ENCODE measurements around the gene FNDC3B. TPM values are rescaled to one million over a fixed set of nuclear protein-coding genes. Genes with fewer than 3 reads are reported as not detected.

FNDC3B gene
- total and polyA plus RNA-seq, 2 donors (not counting 3 experiments of a cell fraction or from before 2014, with no cell fraction given) = 91.6 to 295 TPM

GRCh38 chr3:172371544-172371943 is 332.2 kb downstream of the FNDC3B start:
- Histone ChIP-seq H3K4me1 (ENCODE audit: control insufficient read depth, extremely low read depth, insufficient read depth, low read length) (no peaks in the 10 kb centered on the region), H2AFZ (ENCODE audit: low read depth, low read length) (no peak overlapping the region), H3K27me3 (ENCODE audit: control insufficient read depth in 2 of 2, insufficient read depth in 2 of 2, low read length in 2 of 2) (no peaks in the 10 kb centered on the region), H3K4me3 (replicated peaks in 1 of 3; ENCODE audit: insufficient read depth in 1 of 3, low read depth in 1 of 3, low read length in 3 of 3) (no peak overlapping the region), H3K4me2 (ENCODE audit: insufficient read depth, low read length) (no peak overlapping the region), H3K9ac (replicated peaks; ENCODE audit: extremely low read depth, insufficient read depth, low read length) (no peak overlapping the region), H3K79me2 (ENCODE audit: control insufficient read depth, insufficient read depth, low read length) (no peaks in the 10 kb centered on the region), H3K27ac (ENCODE audit: insufficient read depth, low read depth, low read length) (no peak overlapping the region), H3K9me3 (replicated peaks; ENCODE audit: control insufficient read depth, insufficient read depth, low read length) (no peaks in the 10 kb centered on the region), H3K36me3 (ENCODE audit: control insufficient read depth in 2 of 2, extremely low read depth in 1 of 2, insufficient read depth in 2 of 2, low read length in 2 of 2) (peaks cover 20 to 23% of the 10 kb centered on the region in 2 experiments), H3K9me1 (replicated peaks; ENCODE audit: control insufficient read depth, extremely low read depth, insufficient read depth, low read length) (no peaks in the 10 kb centered on the region), H4K20me1 (replicated peaks; ENCODE audit: control insufficient read depth, extremely low read depth, insufficient read depth, low read length) (no peaks in the 10 kb centered on the region)
- ChIA-PET CTCF (interaction anchor here (0.9 kb wide), 1 partner anchor 251 kb away, joined by 4 read pairs; no protein-coding TSS in a partner anchor), POLR2A (no interaction called here)
- no peak for DNase-seq (ENCODE audit: low read depth, low spot score)
- dilution Hi-C loops (cut with MboI; ENCODE audit: extremely low pct_ligation_motif_present, low sequenced_read_pairs) (no loop called here), intact Hi-C loops (cut with micrococcal nuclease) (no loop called here)
- no peak for TF ChIP-seq JUN (IDR thresholded peaks at IDR 0.05; ENCODE audit: borderline replicate concordance, insufficient read depth, insufficient read length, low read depth)
- no peak for TF ChIP-seq POLR2AphosphoS5 (IDR thresholded peaks at IDR 0.05; ENCODE audit: insufficient read depth, low read depth, low read length)
- BruUV-seq (replicated peaks) = no TSS peak
- no peak for FAIRE-seq

DNA sequence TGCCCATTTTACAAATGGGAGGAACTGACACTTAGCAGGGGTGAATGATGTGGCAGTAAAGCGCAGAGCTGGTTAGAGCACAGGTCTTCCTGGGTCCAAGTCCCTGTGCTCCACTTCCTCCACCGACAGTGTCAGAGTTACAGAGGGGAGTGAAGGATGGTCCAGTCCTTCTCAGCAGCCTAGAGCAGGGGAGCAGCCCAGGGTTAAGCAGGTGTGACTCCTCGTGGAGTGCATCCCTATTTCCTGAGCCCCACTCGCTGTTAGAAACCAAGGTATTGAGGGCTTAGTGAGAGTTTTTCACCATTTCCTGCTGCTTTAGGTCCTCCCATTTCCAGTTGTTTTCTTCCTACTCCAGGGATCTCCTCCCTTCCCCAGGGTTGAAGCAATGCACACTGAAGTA is 333.5 kb downstream of the FNDC3B start:
- Histone ChIP-seq H3K9me1 (replicated peaks; ENCODE audit: control insufficient read depth, extremely low read depth, insufficient read depth, low read length) (no peaks in the 10 kb centered on the region), H3K4me3 (replicated peaks in 1 of 3; ENCODE audit: insufficient read depth in 1 of 3, low read depth in 1 of 3, low read length in 3 of 3) (no peak overlapping the region), H3K36me3 (ENCODE audit: control insufficient read depth in 2 of 2, extremely low read depth in 1 of 2, insufficient read depth in 2 of 2, low read length in 2 of 2) (peaks cover 17 to 21% of the 10 kb centered on the region in 2 experiments), H3K4me2 (ENCODE audit: insufficient read depth, low read length) (no peak overlapping the region), H3K27me3 (ENCODE audit: control insufficient read depth in 2 of 2, insufficient read depth in 2 of 2, low read length in 2 of 2) (no peaks in the 10 kb centered on the region), H3K79me2 (ENCODE audit: control insufficient read depth, insufficient read depth, low read length) (no peaks in the 10 kb centered on the region), H3K27ac (ENCODE audit: insufficient read depth, low read depth, low read length) (no peak overlapping the region), H2AFZ (ENCODE audit: low read depth, low read length) (no peak overlapping the region), H3K9me3 (replicated peaks; ENCODE audit: control insufficient read depth, insufficient read depth, low read length) (no peaks in the 10 kb centered on the region), H3K9ac (replicated peaks; ENCODE audit: extremely low read depth, insufficient read depth, low read length) (no peak overlapping the region), H4K20me1 (replicated peaks; ENCODE audit: control insufficient read depth, extremely low read depth, insufficient read depth, low read length) (no peaks in the 10 kb centered on the region), H3K4me1 (ENCODE audit: control insufficient read depth, extremely low read depth, insufficient read depth, low read length) (no peaks in the 10 kb centered on the region)
- DNase-seq (ENCODE audit: low read depth, low spot score) (no peak), FAIRE-seq (no peak)
- dilution Hi-C loops (cut with MboI; ENCODE audit: extremely low pct_ligation_motif_present, low sequenced_read_pairs) = no loop called here
- ChIA-PET CTCF (interaction anchor here (1.0 kb wide), 1 partner anchor 223 kb away, joined by 3 read pairs; no protein-coding TSS in a partner anchor), POLR2A (no interaction called here)
- no TSS peak for BruUV-seq (replicated peaks)
- intact Hi-C loops (cut with micrococcal nuclease) = no loop called here
- no peak for TF ChIP-seq GATA2 (IDR thresholded peaks at IDR 0.05; ENCODE audit: insufficient read depth, insufficient read length, low read depth, low read length)
- TF ChIP-seq CTCF (IDR thresholded peaks at IDR 0.05; ENCODE audit: extremely low read depth in 1 of 2, insufficient read depth in 1 of 2, low read depth in 1 of 2, low read length in 2 of 2) = no peak
- TF ChIP-seq EZH2 (IDR thresholded peaks at IDR 0.05; ENCODE audit: borderline replicate concordance, low read depth, low read length, severe bottlenecking) = no peak
- no peak for TF ChIP-seq MAX (IDR thresholded peaks at IDR 0.05; ENCODE audit: insufficient read depth, insufficient read length)
- TF ChIP-seq JUN (IDR thresholded peaks at IDR 0.05; ENCODE audit: borderline replicate concordance, insufficient read depth, insufficient read length, low read depth) = no peak
- TF ChIP-seq MYC (IDR thresholded peaks at IDR 0.05; ENCODE audit: low read depth, low read length) = no peak
- TF ChIP-seq POLR2A (IDR thresholded peaks at IDR 0.05; ENCODE audit: low read depth, low read length) = no peak
- no peak for TF ChIP-seq POLR2AphosphoS5 (IDR thresholded peaks at IDR 0.05; ENCODE audit: insufficient read depth, low read depth, low read length)
- no peak for TF ChIP-seq FOS (IDR thresholded peaks at IDR 0.05; ENCODE audit: borderline replicate concordance, insufficient read depth, low read length)
